MM.1S (cell line): ENCODE results near the gene CD276.

ENCODE experiments used
- DNase-seq: peaks from one replicate; pipeline ENCODE4 v3.0.0-alpha.2; 2015
- H2AFZ ChIP-seq: fragments of 300-600 bp; sonication (generic); 2 replicates; pipeline ENCODE4 v1.6.0; 2016; ENCODE audit warnings: antibody characterized with exemption, low read length
- H3F3A ChIP-seq: fragments of 300-600 bp; sonication (generic); 2 replicates; pipeline ENCODE4 v1.6.1; 2016; ENCODE audit warnings: mild to moderate bottlenecking, antibody characterized with exemption, low read length, moderate library complexity, mixed read lengths; ENCODE audit not compliant: insufficient read depth
- H3K27ac ChIP-seq: fragments of 300-600 bp; sonication (generic); 2 replicates; pipeline ENCODE4 v1.5.1; 2016; ENCODE audit warnings: mild to moderate bottlenecking, low read length
- H3K27me3 ChIP-seq: fragments of 300-600 bp; sonication (generic); replicated peaks from 2 replicates; pipeline ENCODE4 v1.6.0; 2016; ENCODE audit warnings: low read length; ENCODE audit not compliant: insufficient read depth
- H3K36me3 ChIP-seq: fragments of 300-600 bp; sonication (generic); replicated peaks from 2 replicates; pipeline ENCODE4 v1.6.1; 2016; ENCODE audit warnings: mild to moderate bottlenecking, low read length, mixed read lengths; ENCODE audit not compliant: insufficient read depth
- H3K4me1 ChIP-seq: fragments of 300-600 bp; sonication (generic); 2 replicates; pipeline ENCODE4 v1.6.1; 2016; ENCODE audit warnings: low read length, mixed read lengths
- H3K4me2 ChIP-seq: fragments of 300-600 bp; sonication (generic); 2 replicates; pipeline ENCODE4 v1.6.0; 2016; ENCODE audit warnings: low read depth, low read length
- H3K4me3 ChIP-seq: fragments of 300-600 bp; sonication (generic); 2 replicates; pipeline ENCODE4 v1.5.1; 2016; ENCODE audit warnings: low read length, mixed read lengths
- H3K79me2 ChIP-seq: fragments of 300-600 bp; sonication (generic); 2 replicates; pipeline ENCODE4 v1.6.1; 2016; ENCODE audit warnings: mixed run types, low read length, mixed read lengths
- H3K9ac ChIP-seq: fragments of 300-600 bp; sonication (generic); 2 replicates; pipeline ENCODE4 v1.6.1; 2016; ENCODE audit warnings: low read length, mixed read lengths
- H3K9me2 ChIP-seq: fragments of 300-600 bp; sonication (generic); replicated peaks from 2 replicates; pipeline ENCODE4 v1.6.1; 2016; ENCODE audit warnings: mild to moderate bottlenecking, low read length, mixed read lengths; ENCODE audit not compliant: insufficient read depth
- H3K9me3 ChIP-seq: fragments of 300-600 bp; sonication (generic); replicated peaks from 2 replicates; pipeline ENCODE4 v1.6.1; 2016; ENCODE audit warnings: mild to moderate bottlenecking, low read length, mixed read lengths; ENCODE audit not compliant: insufficient read depth
- H4K20me1 ChIP-seq: fragments of 300-600 bp; sonication (generic); 2 replicates; pipeline ENCODE4 v1.6.1; 2016; ENCODE audit warnings: mild to moderate bottlenecking, low read length, moderate library complexity, mixed read lengths; ENCODE audit not compliant: insufficient read depth
- CTCF ChIP-seq: fragments of 300-600 bp; sonication (generic); IDR thresholded peaks from 2 replicates; pipeline ENCODE4 v1.5.1; 2016; ENCODE audit warnings: antibody characterized with exemption, low read length, mixed read lengths
- EZH2 ChIP-seq: fragments of 300-600 bp; sonication (generic); optimal IDR thresholded peaks from 2 replicates; pipeline ENCODE3; 2017; ENCODE audit warnings: low read depth, mild to moderate bottlenecking, antibody characterized with exemption, low read length, mixed read lengths
- EZH2phosphoT487 ChIP-seq: fragments of 300-600 bp; sonication (generic); IDR thresholded peaks from 2 replicates; pipeline ENCODE4 v1.6.1; 2018; ENCODE audit warnings: antibody characterized with exemption, low read length

Gene CD276

GRCh38 chr15:73654659-73655058 is 29.5 kb upstream of the CD276 start:
- no peaks in the 10 kb centered on the region for H3K36me3 ChIP-seq
- H3K9ac ChIP-seq, result no peak overlapping the region
- no peak overlapping the region for H3K4me3 ChIP-seq
- H3K27ac ChIP-seq, result no peak overlapping the region
- no peaks in the 10 kb centered on the region for H3K9me3 ChIP-seq
- no peaks in the 10 kb centered on the region for H3K9me2 ChIP-seq
- no peak for DNase-seq
- no peak overlapping the region for H2AFZ ChIP-seq
- no peaks in the 10 kb centered on the region for H3K79me2 ChIP-seq
- no peaks in the 10 kb centered on the region for H4K20me1 ChIP-seq
- no peaks in the 10 kb centered on the region for H3F3A ChIP-seq
- H3K4me2 ChIP-seq, result no peak overlapping the region
- 0 out of 2 replicates have a peak, but pooled peaks cover 8% of the 10 kb centered on the region for H3K4me1 ChIP-seq
- no peak for TF ChIP-seq CTCF
- no peak for TF ChIP-seq EZH2phosphoT487
- TF ChIP-seq EZH2, result no peak
- H3K27me3 ChIP-seq, result no peaks in the 10 kb centered on the region

GRCh38 chr15:73655724-73656123 is 28.5 kb upstream of the CD276 start:
- no peaks in the 10 kb centered on the region for H3K9me2 ChIP-seq
- no peaks in the 10 kb centered on the region for H3K9me3 ChIP-seq
- 0 out of 2 replicates have a peak, but pooled peaks cover 4% of the 10 kb centered on the region for H3K4me1 ChIP-seq
- no peak for DNase-seq
- no peak overlapping the region for H3K4me3 ChIP-seq
- no peak overlapping the region for H3K9ac ChIP-seq
- TF ChIP-seq EZH2phosphoT487 (no peak), EZH2 (no peak), CTCF (no peak)
- no peaks in the 10 kb centered on the region for H3K27me3 ChIP-seq
- H3K36me3 ChIP-seq, result no peaks in the 10 kb centered on the region
- no peak overlapping the region for H3K27ac ChIP-seq
- no peaks in the 10 kb centered on the region for H3F3A ChIP-seq
- no peak overlapping the region for H2AFZ ChIP-seq
- no peaks in the 10 kb centered on the region for H4K20me1 ChIP-seq
- H3K79me2 ChIP-seq, result no peaks in the 10 kb centered on the region
- H3K4me2 ChIP-seq, result no peak overlapping the region

GRCh38 chr15:73658645-73659044 is 25.5 kb upstream of the CD276 start:
- Histone ChIP-seq H3K79me2 (no peaks in the 10 kb centered on the region), H3F3A (no peaks in the 10 kb centered on the region), H3K9me3 (no peaks in the 10 kb centered on the region), H3K4me1 (no peaks in the 10 kb centered on the region), H3K9me2 (no peaks in the 10 kb centered on the region), H4K20me1 (no peaks in the 10 kb centered on the region), H3K4me2 (no peak overlapping the region), H3K27ac (no peak overlapping the region), H3K4me3 (no peak overlapping the region), H2AFZ (no peak overlapping the region), H3K36me3 (no peaks in the 10 kb centered on the region), H3K27me3 (no peaks in the 10 kb centered on the region), H3K9ac (no peak overlapping the region)
- DNase-seq, result no peak
- no peak for TF ChIP-seq EZH2phosphoT487
- no peak for TF ChIP-seq CTCF
- TF ChIP-seq EZH2, result no peak
